GM12892 (cell line): Measurements from ENCODE around the gene KRT20.

Source experiments
- POLR2A ChIP-seq: IDR thresholded peaks from 2 replicates; pipeline ENCODE4 v1.6.1; 2011; ENCODE audit warnings: low read depth, low read length, control low read depth
- TAF1 ChIP-seq: IDR thresholded peaks from 2 replicates; pipeline ENCODE4 v1.6.1; 2011; ENCODE audit warnings: low read depth, mild to moderate bottlenecking, control low read depth, low read length, borderline replicate concordance

GRCh38 chr17:40932608-40933007 is 47.6 kb upstream of the KRT20 start:
- TF ChIP-seq POLR2A (no peak), TAF1 (no peak)
